GM23338 (cell line): ENCODE results near the gene CBX6. TPM values are rescaled to one million over a fixed set of nuclear protein-coding genes. Genes with fewer than 3 reads are reported as not detected.
"Not testable (repeated sequence)": the region's sequence is repeated elsewhere in the genome, so short reads cannot be mapped to it uniquely, and the experiment has no call there.

Experiments used
- ATAC-seq: fragments of 200-7000 bp; cut with Tn5 transposase; 3 replicates; pipeline ENCODE4 v1.9.1; 2020
- DNase-seq: peaks from one replicate; pipeline ENCODE4 v3.0.0-alpha.2; 2015; ENCODE audit warnings: low spot score
- H2AFZ ChIP-seq: fragments of 200-600 bp; sonication (generic); 2 replicates; pipeline ENCODE4 v1.8.0; 2016; ENCODE audit warnings: antibody characterized with exemption, mild to moderate bottlenecking, moderate library complexity
- H3F3A ChIP-seq: fragments of 200-600 bp; sonication (generic); replicated peaks from 2 replicates; pipeline ENCODE4 v1.8.0; 2017; ENCODE audit warnings: antibody characterized with exemption, mixed run types, low read depth
- H3K27ac ChIP-seq: fragments of 200-600 bp; sonication (generic); 2 replicates; pipeline ENCODE4 v1.6.1; 2016; ENCODE audit warnings: low read depth
- H3K27me3 ChIP-seq: fragments of 200-600 bp; sonication (generic); 2 replicates; pipeline ENCODE4 v1.8.0; 2016; ENCODE audit warnings: mild to moderate bottlenecking, mixed run types, moderate library complexity; ENCODE audit not compliant: insufficient read depth
- H3K36me3 ChIP-seq: fragments of 200-600 bp; sonication (generic); 2 replicates; pipeline ENCODE4 v1.8.0; 2016; ENCODE audit warnings: mild to moderate bottlenecking; ENCODE audit not compliant: insufficient read depth
- H3K4me1 ChIP-seq: fragments of 200-600 bp; sonication (generic); 2 replicates; pipeline ENCODE4 v1.8.0; 2016; ENCODE audit warnings: mild to moderate bottlenecking, moderate library complexity; ENCODE audit not compliant: insufficient read depth
- H3K4me2 ChIP-seq: fragments of 200-600 bp; sonication (generic); 2 replicates; pipeline ENCODE4 v1.7.1; 2017; ENCODE audit warnings: mixed run types
- H3K4me3 ChIP-seq: fragments of 200-600 bp; sonication (generic); 2 replicates; pipeline ENCODE4 v1.6.1; 2016; ENCODE audit warnings: mixed run types
- H3K79me2 ChIP-seq: fragments of 200-600 bp; sonication (generic); replicated peaks from 2 replicates; pipeline ENCODE4 v1.8.0; 2017; ENCODE audit warnings: mild to moderate bottlenecking; ENCODE audit not compliant: insufficient read depth
- H3K9me2 ChIP-seq: fragments of 200-600 bp; sonication (generic); 2 replicates; pipeline ENCODE4 v1.8.0; 2017; ENCODE audit not compliant: insufficient read depth
- H4K20me1 ChIP-seq: fragments of 200-600 bp; sonication (generic); replicated peaks from 2 replicates; pipeline ENCODE4 v1.8.0; 2017; ENCODE audit warnings: mild to moderate bottlenecking; ENCODE audit not compliant: insufficient read depth
- H3K27ac Mint-ChIP-seq: 2 replicates; pipeline ENCODE4 v1.8.0; 2020; ENCODE audit warnings: inconsistent platforms, mild to moderate bottlenecking, moderate library complexity, mixed read lengths
- H3K27me3 Mint-ChIP-seq: 3 replicates; pipeline ENCODE4 v1.8.0; 2022; ENCODE audit warnings: low read depth, mild to moderate bottlenecking, moderate library complexity, mixed read lengths, inconsistent platforms; ENCODE audit not compliant: insufficient read depth, poor library complexity
- H3K36me3 Mint-ChIP-seq: 3 replicates; pipeline ENCODE4 v1.8.0; 2021; ENCODE audit warnings: low read depth, mild to moderate bottlenecking, inconsistent platforms, moderate library complexity, mixed read lengths
- H3K4me1 Mint-ChIP-seq: 3 replicates; pipeline ENCODE4 v1.8.0; 2020; ENCODE audit warnings: mild to moderate bottlenecking, inconsistent platforms, mixed read lengths
- H3K4me3 Mint-ChIP-seq: 3 replicates; pipeline ENCODE4 v1.8.0; 2021; ENCODE audit warnings: moderate library complexity, mild to moderate bottlenecking, inconsistent platforms, mixed read lengths
- H3K9me3 Mint-ChIP-seq: 3 replicates; pipeline ENCODE4 v1.8.0; 2020; ENCODE audit warnings: moderate library complexity, mild to moderate bottlenecking, inconsistent platforms, mixed read lengths
- POLR2AphosphoS5 ChIP-seq: IDR thresholded peaks from 2 replicates; pipeline ENCODE4 v1.6.1; 2016; ENCODE audit warnings: antibody characterized with exemption, low read depth
- STAT1 ChIP-seq: IDR thresholded peaks from one replicate; pipeline ENCODE4 v1.6.1; 2016; ENCODE audit warnings: antibody characterized with exemption; ENCODE audit not compliant: unreplicated experiment
- ZNF462 ChIP-seq: fragments of 250-450 bp; sonication (Bioruptor Pico); IDR thresholded peaks from 2 replicates; pipeline ENCODE4 v1.5.0; 2020; ENCODE audit warnings: mild to moderate bottlenecking, moderate library complexity
- polyA plus RNA-seq: library from polyadenylated mRNA; unstranded; fragments of >200 nt; fragmentation: Nextera tagmentation; extraction: Ambion mirVana; gene quantifications from 2 replicates; pipeline ENCODE4 v1.2.1, GENCODE V29; 2016
- total RNA-seq: library from RNA; depleted of rRNA; stranded (reverse); fragments of >200 nt; shearing (Covaris generic); gene quantifications from 2 replicates; pipeline ENCODE4 v1.2.3, GENCODE V29; 2014
- TF ChIP-seq, protein P1 (sequence below), 2 experiments: fragments of 200-600 bp in 1 of 2; sonication (generic) in 1 of 2; conservative IDR thresholded peaks; 2 replicates each; pipeline versions ENCODE4 v1.5.1 to v1.6.1; 2016 to 2017; ENCODE audit warnings: antibody characterized with exemption in 2 of 2, low read depth in 2 of 2, mild to moderate bottlenecking in 2 of 2, moderate library complexity in 1 of 2

The CBX6 gene
- total and polyA plus RNA-seq, 2 experiments from 2014 or later: 18.5 to 23.0 TPM

- not testable (repeated sequence) for H3K36me3 ChIP-seq, H3K4me2 ChIP-seq, DNase-seq, H3K9me2 ChIP-seq, H3K4me1 ChIP-seq, H3K4me3 ChIP-seq, H3K27me3 ChIP-seq, H3K27me3 Mint-ChIP-seq, H4K20me1 ChIP-seq, H3K4me1 Mint-ChIP-seq, H3K27ac Mint-ChIP-seq, H3K9me3 Mint-ChIP-seq, H3K27ac ChIP-seq, ATAC-seq, H2AFZ ChIP-seq, H3K79me2 ChIP-seq, H3F3A ChIP-seq, H3K4me3 Mint-ChIP-seq, H3K36me3 Mint-ChIP-seq
These were observed 17.5 kb downstream of the CBX6 start for GRCh38 chr22:38854476-38854875.

- H3F3A ChIP-seq, H2AFZ ChIP-seq, H3K36me3 ChIP-seq, H3K27ac ChIP-seq, H3K9me2 ChIP-seq, H3K4me3 ChIP-seq, H3K27me3 Mint-ChIP-seq, H3K79me2 ChIP-seq, H3K4me1 Mint-ChIP-seq, DNase-seq, H3K9me3 Mint-ChIP-seq, H4K20me1 ChIP-seq, H3K36me3 Mint-ChIP-seq, H3K4me3 Mint-ChIP-seq, H3K4me1 ChIP-seq, H3K4me2 ChIP-seq, H3K27ac Mint-ChIP-seq, ATAC-seq, H3K27me3 ChIP-seq: not testable (repeated sequence)
These were observed 18.1 kb downstream of the CBX6 start for GRCh38 chr22:38853883-38854282.

DNA sequence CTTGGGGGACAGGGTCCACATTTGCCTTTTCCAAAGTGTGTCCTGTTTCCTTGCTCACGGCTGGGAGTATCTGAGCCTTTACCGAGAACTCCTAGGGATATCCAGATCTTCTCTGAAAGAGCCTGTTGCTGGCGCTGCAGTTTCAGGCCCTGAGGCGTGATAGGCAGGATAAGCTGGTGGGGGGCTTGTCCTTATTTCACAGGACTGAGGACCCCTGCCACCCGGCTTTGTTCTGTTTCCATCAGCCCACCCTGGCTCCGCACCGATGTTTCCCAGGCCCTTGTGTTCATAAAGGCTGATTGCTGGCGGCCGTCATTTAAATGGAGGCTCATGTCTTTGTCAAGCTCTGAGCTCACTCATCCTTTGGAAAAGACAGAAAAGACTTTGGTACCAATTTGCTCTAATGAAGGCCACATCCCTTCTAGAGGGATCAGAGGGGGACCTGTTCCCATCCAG is 18.8 kb downstream of the CBX6 start:
- H3K27me3 Mint-ChIP-seq: peaks cover 3% of the 10 kb centered on the region
- 0 out of 2 replicates have a peak overlapping the region, but pooled peaks have one; percentile 56 for H2AFZ ChIP-seq

GRCh38 chr22:38852522-38852921 is 19.5 kb downstream of the CBX6 start:
- no peak overlapping the region for H3K4me3 Mint-ChIP-seq
- no peak for DNase-seq
- Histone ChIP-seq H3K79me2 (no peaks in the 10 kb centered on the region), H3K27ac (no peak overlapping the region), H3K4me2 (no peak overlapping the region), H3K36me3 (no peaks in the 10 kb centered on the region), H3F3A (no peaks in the 10 kb centered on the region; the same call in 1 of the 2 replicates), H2AFZ (no peak overlapping the region), H3K4me3 (no peak overlapping the region), H3K9me2 (no peaks in the 10 kb centered on the region), H4K20me1 (no peaks in the 10 kb centered on the region), H3K27me3 (no peaks in the 10 kb centered on the region), H3K4me1 (peaks cover 5% of the 10 kb centered on the region; the same call in 1 of the 2 replicates)
- ATAC-seq: no peak
- H3K36me3 Mint-ChIP-seq: no peaks in the 10 kb centered on the region
- H3K9me3 Mint-ChIP-seq: no peaks in the 10 kb centered on the region
- no peaks in the 10 kb centered on the region for H3K27me3 Mint-ChIP-seq
- H3K4me1 Mint-ChIP-seq: peaks cover 8% of the 10 kb centered on the region
- H3K27ac Mint-ChIP-seq: no peak overlapping the region
- TF ChIP-seq, protein P1, sequence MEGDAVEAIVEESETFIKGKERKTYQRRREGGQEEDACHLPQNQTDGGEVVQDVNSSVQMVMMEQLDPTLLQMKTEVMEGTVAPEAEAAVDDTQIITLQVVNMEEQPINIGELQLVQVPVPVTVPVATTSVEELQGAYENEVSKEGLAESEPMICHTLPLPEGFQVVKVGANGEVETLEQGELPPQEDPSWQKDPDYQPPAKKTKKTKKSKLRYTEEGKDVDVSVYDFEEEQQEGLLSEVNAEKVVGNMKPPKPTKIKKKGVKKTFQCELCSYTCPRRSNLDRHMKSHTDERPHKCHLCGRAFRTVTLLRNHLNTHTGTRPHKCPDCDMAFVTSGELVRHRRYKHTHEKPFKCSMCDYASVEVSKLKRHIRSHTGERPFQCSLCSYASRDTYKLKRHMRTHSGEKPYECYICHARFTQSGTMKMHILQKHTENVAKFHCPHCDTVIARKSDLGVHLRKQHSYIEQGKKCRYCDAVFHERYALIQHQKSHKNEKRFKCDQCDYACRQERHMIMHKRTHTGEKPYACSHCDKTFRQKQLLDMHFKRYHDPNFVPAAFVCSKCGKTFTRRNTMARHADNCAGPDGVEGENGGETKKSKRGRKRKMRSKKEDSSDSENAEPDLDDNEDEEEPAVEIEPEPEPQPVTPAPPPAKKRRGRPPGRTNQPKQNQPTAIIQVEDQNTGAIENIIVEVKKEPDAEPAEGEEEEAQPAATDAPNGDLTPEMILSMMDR (conservative IDR thresholded peaks at IDR 0.05; ENCODE audit: low read depth in 2 of 2): no peak
- no peak for TF ChIP-seq STAT1
- TF ChIP-seq ZNF462 (CRISPR knock-in tag): no peak

More for the DNA sequence above, 18.8 kb downstream of the CBX6 start:
- Histone ChIP-seq H3K79me2 (no peaks in the 10 kb centered on the region), H4K20me1 (no peaks in the 10 kb centered on the region), H3K4me2 (no peak overlapping the region), H3F3A (no peaks in the 10 kb centered on the region; the same call in 1 of the 2 replicates), H3K4me1 (peaks cover 5% of the 10 kb centered on the region; the same call in 1 of the 2 replicates), H3K27me3 (no peaks in the 10 kb centered on the region), H3K4me3 (no peak overlapping the region), H3K9me2 (no peaks in the 10 kb centered on the region), H3K27ac (no peak overlapping the region), H3K36me3 (no peaks in the 10 kb centered on the region)
- no peak for TF ChIP-seq POLR2AphosphoS5
- ATAC-seq (peak; percentile 57), DNase-seq (no peak)
- Mint-ChIP-seq H3K4me1 (peaks cover 8% of the 10 kb centered on the region), H3K36me3 (no peaks in the 10 kb centered on the region), H3K4me3 (no peak overlapping the region), H3K9me3 (no peaks in the 10 kb centered on the region), H3K27ac (no peak overlapping the region)
